ENCODE data around the gene ZNF217.
"Not testable (repeated sequence)": the region's sequence is repeated elsewhere in the genome, so short reads cannot be mapped to it uniquely, and the experiment has no call there.

Gene ZNF217

DNA sequence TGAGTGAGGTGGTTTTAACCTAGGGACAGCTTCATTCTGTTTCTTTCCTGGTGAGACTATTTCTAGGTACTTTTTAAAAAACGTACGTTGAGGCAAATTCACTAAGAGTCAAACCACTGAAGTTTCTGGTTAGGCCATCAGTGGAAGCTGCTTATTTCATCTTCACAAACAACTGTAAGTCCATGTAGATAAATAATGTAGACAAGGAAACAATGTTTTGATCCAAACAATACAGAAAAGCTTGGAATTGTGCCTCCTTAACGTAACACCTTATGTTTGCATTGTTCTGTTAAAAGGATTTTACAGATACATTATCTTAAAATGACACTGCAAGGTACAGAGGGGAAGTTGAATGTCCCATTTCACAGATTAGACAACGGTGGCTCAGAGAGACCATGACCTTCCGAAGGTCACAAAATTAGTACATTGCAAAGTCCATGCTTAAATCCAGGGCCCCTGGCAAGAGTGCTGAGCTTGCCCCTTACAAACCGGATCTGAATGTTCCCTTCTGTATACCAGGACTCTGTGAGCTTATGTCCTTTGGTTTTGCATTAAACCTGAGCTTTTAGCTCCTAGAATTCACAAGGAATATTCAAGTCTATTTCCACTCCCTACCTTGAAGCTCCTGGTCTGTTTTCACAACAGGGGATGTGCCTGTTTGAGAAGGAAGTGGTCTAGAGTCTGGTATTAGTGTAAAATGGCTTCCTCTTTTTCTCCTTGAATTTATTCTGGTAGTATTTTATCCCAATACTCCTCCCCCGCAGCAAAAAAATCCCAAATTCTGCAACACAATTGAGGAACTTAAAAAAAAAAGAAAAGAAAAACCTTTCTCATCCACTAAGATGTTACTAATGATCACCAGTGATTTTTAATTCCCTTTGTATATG, 28.9 kb upstream of the ZNF217 start:
- no peak for DNase-seq (ENCODE audit: low spot score)

DNA sequence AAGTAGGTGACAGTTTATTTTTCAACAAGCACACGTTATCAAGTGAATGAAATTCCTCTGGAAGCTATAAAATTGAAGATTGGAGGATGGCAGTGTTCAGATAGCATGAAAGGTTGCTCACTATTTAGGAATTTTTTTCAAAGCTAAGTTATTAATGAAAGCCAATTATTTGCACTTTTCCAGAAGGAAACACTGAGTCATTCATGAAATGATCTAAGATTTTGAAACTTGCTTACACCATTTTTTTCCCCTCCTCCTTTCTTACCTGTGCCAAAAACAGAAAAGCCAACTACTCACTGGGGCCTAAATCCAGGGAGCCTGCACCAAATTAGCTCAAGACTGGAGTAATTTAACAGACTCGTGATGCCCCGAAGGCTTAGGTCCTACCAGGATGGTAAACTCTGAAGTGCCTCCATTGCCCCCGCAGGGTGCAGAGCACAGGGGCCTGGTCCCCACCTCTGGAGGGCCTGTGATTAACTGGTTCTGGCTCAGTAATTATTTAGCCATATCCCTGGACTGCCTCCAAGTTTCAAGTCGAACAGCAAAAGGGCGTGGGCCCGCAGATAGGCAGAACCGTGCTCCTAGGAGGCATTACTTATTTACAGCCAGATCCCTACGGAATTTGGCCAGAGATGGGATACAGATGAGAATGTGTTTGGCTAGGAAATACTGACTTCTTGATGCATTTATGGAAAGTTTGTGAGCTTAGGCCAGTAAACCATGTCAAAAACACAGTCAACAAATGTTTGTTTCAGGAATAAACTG, 28.0 kb upstream of the ZNF217 start:
- DNase-seq (ENCODE audit: low spot score), result peak; percentile 62

DNA sequence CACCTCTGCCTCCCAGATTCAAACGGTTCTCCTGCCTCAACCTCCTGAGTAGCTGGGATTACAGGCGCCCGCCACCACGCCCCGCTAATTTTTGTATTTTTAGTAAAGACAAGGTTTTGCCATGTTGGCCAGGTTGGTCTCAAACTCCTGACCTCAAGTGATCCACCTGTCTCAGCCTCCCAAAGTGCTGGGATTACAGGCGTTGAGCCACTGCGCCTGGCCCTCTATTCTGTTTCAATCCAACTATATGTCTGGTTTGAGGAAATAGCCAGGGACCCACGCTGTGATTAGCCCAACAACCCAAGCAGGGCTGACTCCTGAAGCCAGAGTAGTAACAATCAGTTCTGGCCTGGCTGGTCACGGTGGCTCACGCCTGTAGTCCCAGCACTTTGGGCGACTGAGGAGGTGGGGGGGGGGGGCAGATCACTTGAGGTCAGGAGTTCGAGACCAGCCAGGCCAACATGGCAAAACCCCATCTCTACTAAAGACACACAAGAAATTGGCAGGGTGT, 24.9 kb upstream of the ZNF217 start:
- DNase-seq (ENCODE audit: low spot score), result not testable (repeated sequence)

DNA sequence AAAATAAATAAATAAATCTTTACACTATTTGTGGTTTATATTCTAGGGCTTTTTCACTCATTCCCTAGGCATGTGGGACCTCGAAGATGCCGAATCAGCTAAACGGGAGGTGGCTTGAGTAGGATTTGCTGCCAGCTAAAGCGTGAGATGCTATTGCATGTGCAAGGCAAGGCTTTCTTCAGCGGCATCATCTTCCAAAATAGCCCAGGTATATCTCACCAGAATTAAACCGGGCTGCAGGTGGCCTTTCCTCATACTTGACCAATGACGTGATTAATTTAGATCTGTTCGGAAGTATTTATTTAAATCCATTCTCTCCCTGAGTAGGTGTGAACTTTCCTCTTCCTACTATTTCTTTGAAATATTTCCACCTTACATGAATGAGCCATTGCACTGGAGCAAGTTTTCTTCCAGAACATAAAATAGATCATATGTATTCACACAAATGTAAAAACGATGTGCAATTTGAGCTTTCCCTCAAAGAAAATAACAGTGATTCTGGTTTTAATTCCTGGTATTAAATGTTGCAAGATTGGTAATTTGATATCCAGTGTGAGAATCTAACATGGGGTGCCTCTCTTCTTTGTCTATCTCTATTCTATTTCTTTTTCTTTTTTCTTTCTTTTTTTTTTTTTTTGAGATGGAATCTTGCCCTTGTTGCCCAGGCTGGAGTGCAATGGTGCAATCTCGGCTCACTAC, 24.3 kb upstream of the ZNF217 start:
- DNase-seq (ENCODE audit: low spot score), result no peak

DNA sequence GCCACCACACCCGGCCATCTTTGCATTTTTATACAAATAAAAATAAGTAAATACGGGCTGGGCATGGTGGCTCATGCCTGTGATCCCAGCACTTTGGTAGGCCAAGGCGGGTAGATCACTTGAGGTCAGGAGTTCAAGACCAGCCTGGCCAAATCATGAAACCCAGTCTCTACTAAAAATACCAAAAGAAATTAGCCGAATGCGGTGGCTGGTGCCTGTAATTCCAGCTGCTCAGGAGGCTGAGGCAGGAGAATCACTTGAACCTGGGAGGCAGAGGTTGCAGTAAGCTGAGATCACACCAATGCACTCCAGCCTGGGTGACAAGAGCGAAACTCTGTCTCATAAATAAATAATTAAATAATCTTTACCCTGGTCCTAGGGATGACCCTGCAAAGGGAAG, 22.9 kb upstream of the ZNF217 start:
- not testable (repeated sequence) for DNase-seq (ENCODE audit: low spot score)

DNA sequence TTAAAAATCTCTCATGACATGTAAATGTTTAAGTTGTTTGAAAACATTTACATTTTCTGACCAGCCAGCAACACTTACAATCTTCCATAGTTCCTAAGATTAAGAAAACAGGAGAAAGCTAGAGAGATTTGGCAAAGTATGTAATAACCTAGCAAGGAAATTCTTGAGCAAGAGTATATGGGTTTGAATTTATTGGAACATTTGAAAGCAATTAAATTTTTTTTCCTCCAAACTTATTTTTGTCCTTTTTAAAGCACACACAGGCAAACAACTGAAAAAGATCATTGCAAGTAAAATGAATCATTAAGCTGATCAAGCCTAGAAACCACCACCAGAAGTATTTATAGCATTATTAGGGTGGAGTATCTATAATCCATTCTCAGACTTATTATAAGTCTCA, 20.1 kb upstream of the ZNF217 start:
- DNase-seq (ENCODE audit: low spot score), result no peak

DNA sequence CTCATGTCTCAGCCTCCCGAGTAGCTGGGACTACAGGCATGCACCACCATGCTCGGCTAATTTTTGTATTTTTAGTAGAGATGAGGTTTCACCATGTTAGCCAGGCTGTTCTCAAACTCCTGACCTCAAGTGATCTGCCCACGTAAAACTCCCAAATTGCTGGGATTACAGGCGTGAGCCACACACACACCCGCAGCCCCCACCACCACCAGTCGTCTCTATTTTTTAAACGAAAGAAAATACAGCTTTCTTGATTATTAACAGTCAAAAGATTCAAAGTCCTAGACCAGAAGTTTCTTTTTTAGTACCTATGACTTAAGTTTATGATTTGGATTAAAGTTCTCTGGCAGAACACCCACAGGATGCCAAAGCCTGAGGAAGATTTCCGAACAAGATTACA, 18.6 kb upstream of the ZNF217 start:
- not testable (repeated sequence) for DNase-seq (ENCODE audit: low spot score)

DNA sequence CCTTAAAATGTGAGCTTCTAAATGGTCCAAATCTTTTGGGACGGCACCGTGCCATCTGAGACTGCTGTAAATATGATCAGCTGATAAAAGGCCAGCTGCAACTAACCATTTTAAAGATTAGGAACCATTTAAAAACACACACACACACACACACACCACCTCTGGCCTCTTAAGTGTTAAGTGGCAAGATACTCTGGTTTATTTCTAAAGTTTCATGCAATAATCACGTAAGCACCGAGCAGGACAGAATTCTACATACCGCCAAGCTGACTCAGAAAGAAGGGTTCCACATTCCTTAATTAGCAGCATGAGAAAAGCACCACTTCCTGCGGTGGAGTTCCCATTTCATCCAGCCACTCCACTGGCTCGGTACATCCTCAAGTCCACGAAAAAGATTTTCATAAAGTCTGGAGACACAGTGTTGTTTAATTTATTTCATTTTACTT, 17.8 kb upstream of the ZNF217 start:
- DNase-seq (ENCODE audit: low spot score), result no peak

DNA sequence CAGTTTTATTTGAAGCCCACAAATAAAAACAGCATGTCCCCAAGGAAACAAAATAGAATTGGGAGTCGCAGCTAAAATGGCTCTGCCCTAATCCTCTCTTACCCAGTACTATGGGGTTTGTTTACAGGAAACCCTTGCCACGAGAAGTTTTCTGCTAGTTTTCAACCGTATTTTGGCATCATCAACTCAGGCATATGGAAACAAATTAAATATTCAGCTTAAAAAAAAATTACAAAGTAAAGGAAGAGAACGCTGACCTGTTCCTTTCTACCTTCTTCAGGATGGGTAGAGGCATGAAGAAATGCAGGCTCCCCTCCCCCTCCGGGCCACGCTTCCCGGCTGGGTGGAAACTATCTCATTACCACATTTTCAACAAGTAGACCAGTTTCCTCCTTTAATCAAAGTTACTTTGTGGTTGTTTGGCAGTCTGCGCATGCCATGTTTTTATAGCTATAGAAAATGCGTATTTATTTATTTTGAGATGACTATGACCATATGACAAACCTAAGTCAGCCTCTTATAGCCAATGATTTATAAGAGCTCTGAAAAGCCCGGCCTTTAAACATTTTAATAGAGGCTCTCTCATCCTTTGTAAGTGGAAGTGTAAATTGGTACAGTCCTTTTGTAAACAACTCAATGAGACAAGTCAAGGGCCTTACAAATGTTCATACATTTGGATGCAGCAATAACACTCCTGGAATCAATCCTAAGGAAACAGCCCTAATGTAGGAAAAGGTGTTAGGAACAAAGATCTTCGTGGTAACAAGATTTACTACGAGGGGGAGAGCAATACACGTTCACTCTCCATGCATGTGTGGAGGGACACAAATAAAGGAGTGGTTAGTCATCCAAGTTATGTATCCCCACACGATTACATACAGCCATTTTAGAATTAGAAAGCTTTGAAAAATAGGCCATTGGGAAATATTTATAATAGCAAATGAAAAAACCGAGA, 16.1 kb upstream of the ZNF217 start:
- DNase-seq (ENCODE audit: low spot score), result no peak

DNA sequence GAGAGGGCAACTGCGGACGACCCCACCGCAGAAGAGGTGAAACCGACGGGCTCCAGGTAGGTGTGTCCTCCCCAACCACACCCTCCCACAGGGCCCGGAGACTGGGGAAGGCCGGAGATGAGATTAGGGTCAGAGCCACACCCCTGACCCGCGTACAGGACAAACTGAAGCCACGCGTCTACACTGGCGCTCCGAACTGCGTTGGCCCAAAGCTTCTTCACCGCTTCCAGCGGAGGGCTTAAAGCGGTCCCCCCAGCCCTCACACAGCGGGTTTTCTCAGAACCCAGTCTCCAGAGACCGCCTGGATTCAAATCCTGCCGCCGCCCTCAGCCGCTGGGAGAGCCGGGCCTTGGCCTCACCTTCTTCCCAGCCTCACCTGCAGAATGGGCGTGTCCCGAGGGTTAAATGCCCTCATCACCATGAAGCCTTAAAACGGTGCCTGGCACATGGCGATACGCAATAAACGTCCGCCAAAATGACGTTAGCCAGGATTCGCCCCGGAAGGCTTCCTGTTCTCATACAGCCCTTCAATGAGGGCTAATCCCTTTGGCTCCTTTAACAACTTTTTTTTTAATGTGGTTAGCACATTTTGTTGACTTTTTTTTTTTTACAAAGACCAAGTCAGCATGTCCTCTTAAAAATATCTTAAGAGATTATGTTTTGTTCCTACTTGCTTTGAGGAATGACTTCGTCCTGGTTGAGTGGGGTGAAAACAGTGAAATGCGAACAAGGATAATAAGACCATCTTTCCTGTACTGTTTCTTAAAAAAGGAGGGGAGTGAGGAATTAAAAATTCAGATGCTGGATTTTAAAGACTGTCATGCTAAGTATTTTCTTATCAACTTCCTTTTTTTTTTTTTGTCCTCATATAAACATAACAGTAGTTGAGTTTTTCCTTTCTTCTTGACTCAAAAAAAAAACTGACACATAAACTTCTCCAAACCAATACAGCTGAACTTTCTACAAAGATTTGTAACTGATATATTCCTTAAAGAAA, 15.1 kb upstream of the ZNF217 start:
- DNase-seq (ENCODE audit: low spot score), result no peak

DNA sequence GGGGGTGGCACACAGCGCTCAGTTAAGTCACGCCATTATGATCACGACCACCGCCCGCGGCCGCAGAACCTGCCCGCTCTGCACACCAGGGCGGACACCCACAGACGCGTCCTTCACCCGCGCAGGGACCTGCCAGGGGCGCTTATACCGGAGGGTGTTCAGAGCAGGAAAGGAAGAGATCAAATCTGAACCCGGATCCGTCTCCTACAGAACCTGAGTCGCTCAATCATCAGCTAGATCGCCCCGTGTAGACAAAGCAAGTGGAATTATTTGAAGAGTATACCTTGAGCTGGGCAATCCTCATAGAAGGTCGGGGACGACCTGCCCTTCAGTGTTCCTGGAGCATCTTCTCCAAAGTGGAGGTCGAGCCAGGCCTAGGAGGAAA, 14.4 kb upstream of the ZNF217 start:
- DNase-seq (ENCODE audit: low spot score), result no peak

DNA sequence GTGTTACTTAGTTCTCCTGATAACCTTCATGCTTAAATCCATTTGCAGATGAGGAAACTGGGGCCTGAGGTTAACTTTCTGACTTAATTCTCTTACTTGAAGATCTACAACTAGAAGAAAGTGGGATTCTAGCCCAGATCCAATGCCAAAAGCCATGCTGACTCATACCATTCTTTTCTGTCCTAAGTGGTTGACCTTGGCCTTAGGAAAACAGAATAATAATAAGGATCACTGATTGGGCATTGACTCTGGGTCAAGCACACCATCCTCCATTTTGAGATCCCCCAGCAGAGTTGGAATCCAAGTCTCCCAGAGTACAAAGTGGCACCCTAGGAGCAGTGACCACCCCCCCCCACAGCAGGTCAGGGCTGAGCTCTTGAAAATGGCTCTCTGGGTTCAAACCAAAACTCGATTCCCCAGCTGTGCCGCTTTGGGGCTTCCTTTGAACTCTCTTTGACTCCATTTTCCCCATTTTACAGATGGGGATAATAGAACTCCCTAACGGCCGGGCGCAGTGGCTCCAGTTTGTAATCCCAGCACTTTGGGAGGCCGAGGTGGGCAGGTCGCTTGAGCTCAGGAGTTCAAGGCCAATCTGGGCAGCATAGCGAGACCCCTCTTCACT, 12.8 kb upstream of the ZNF217 start:
- DNase-seq (ENCODE audit: low spot score), result no peak

DNA sequence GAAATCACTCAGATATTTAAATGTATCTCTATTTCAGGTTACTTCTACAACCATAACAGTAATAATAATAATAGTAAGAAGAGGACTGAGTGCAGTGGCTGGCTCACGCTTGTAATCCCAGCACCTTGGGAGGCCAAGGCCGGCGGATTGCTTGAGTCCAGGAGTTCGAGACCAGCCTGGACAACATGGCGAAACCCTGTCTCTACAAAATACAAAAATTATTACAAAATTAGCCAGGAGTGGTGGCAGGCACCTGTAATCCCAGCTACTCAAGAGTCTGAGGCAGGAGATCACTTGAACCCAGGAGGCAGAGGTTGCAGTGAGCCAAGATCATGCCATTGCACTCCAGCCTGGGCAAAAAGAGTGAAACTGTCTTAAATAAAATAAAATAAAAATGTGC, 11.8 kb upstream of the ZNF217 start:
- DNase-seq (ENCODE audit: low spot score), result not testable (repeated sequence)

DNA sequence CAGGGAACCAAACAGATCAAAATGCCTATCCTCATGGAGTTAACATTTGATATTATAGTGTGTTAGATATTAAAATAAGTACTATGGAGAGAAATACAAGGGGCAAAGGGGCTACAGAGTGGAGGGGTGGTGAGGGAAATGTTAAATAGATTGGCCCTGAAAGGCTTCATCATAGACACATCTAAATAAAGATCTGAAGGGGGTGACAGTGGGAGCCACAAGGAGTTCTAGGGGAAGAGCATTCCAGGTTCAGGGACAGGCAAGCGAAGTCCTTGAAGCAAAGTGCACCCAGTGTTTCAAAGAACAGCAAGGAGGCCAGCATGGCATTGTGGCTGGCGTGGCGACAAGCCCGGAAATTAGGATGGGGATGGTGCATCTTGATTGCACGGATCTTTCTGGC, 11.2 kb upstream of the ZNF217 start:
- not testable (repeated sequence) for DNase-seq (ENCODE audit: low spot score)

DNA sequence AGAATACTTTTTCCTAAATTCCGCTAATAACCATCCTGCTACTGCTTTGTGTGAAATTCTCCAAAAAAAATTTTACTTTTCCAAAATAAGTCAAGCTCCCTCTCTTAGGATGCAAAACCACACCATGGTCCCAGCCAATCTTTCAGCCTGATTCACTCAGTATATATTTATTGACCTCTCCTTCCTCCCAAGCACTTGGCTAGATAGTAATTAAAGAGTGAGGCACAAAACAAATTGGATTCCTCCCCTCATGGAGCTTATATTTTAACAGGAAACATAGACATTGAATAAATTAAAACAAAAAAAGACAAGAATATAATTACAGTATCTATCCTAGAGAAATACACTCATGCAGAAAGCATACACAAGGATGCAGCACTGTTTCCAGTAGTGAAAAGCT, 9.0 kb upstream of the ZNF217 start:
- DNase-seq (ENCODE audit: low spot score), result no peak

DNA sequence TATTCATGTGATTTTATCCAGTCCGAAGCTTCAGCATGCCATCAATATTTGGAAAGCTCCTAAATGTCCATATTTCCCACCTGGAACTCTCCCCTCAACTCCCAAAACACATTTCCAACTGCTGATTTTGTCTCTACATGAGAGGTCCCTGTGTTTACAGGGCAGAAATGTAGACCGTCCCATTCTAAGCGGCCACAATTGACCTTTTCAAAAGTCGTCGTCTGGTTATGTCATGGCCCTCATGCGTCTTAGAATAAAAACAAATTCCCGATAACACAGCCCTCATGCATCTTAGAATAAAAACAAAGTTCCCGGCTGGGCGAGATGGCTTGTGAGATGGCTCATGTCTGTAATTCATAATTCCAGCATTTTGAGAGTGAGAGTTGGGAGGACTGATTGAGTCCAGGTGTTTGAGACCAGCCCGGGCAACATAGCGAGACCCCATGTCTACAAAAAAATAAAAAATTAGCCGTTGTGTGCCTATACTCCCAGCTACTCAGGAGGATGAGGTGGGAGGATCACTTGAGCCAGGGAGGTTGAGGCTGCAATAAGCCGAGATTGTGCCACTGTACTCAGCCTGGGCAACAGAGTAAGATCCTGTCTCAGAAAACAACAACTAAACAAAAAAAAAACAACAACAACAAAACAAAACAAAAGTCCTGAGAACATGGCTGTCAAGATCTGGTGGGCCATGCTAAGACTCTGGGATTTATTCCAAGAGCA, 6.4 kb upstream of the ZNF217 start:
- no peak for DNase-seq (ENCODE audit: low spot score)

DNA sequence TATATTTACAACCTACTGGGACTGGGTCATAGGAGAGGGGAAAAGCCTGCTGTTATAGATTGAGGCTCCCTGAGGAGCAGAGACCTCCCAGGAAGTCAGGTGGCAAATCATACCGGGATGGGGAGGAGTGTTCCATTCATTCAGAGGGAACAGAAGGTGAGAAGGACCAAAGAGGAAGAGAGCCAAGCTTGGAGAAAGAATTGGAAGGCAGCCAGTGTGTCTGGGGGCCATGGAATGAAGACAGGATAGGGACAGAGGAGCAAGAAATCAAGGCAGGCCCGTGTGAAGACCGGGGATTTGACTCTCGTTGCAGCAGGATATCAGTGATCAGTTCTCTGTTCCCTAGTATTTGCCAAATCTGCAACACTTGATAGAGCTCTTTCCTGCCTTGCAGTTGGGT, 5.7 kb upstream of the ZNF217 start:
- no peak for DNase-seq (ENCODE audit: low spot score)

DNA sequence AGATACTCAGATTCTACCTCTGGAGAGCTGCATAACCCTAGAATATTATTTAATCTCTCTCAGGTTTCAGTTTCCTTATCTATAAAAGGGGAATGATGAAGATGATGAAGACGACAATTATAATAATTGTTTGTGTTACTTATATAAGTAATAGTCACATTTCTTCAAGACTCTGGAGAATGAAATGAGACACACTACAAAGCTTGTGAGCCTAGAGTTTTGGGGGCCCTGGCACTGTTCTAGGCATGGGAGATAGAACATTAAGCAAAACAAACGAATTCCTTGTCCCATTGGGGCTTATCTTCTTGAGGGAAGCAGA, 5.4 kb upstream of the ZNF217 start:
- DNase-seq (ENCODE audit: low spot score), result no peak

Measured in D341Med (cell line).